Stomach smooth muscle (tissue), 2 donors: ENCODE data around the gene CALM3.

Experiments
- H3K27ac ChIP-seq: one replicate; pipeline ENCODE4 v1.7.0; 2013; ENCODE audit warnings: mild to moderate bottlenecking, low read length, inconsistent platforms
- H3K27me3 ChIP-seq, 2 donors: one replicate each; pipeline ENCODE4 v1.7.0; 2013; ENCODE audit warnings: low read length in 2 of 2; ENCODE audit not compliant: insufficient read depth in 2 of 2, control insufficient read depth in 1 of 2
- H3K36me3 ChIP-seq, 2 donors: one replicate each; pipeline ENCODE4 v1.7.0; 2013; ENCODE audit warnings: low read length in 2 of 2; ENCODE audit not compliant: control insufficient read depth in 2 of 2, insufficient read depth in 2 of 2
- H3K4me1 ChIP-seq: one replicate; pipeline ENCODE4 v1.7.0; 2013; ENCODE audit warnings: low read length; ENCODE audit not compliant: control insufficient read depth, insufficient read depth
- H3K4me3 ChIP-seq, 2 donors: one replicate each; pipeline ENCODE4 v1.7.0; 2013; ENCODE audit warnings: low read length in 2 of 2
- H3K9ac ChIP-seq, 2 donors: one replicate each; pipeline ENCODE4 v1.7.0; 2013; ENCODE audit warnings: low read length in 2 of 2, mild to moderate bottlenecking in 1 of 2
- H3K9me3 ChIP-seq, 2 donors: one replicate each; pipeline ENCODE4 v1.7.0; 2013; ENCODE audit warnings: low read length in 2 of 2; ENCODE audit not compliant: control insufficient read depth in 2 of 2
- donor health status: healthy.
- donor health status: Pancreatic carcinoma.

Gene CALM3

DNA sequence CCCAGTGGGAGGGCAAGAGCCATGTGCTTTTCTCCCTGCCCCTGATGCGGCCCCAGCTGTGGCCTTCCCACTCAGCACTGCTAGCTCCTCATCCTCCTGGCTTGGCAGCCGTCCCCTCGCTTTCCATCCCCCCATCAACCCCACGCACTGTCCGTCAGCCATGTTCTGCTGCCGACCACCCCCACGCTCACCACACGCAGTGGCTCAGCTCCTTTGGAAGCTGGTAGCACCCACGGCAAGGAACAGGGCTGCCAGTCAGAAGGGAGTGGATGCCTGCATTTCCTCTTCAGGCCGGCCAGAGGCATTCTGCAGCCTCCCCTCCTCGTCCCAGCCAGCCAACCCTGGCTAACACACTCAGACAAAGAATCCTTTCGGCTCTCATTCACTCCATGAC is 6.3 kb downstream of the CALM3 start:
- H3K27ac ChIP-seq = no peak overlapping the region
- H3K36me3 ChIP-seq = peaks cover 30 to 43% of the 10 kb centered on the region in 2 donors
- H3K27me3 ChIP-seq = no peaks in the 10 kb centered on the region
- no peaks in the 10 kb centered on the region for H3K9me3 ChIP-seq
- H3K4me1 ChIP-seq = peaks cover 50% of the 10 kb centered on the region
- H3K4me3 ChIP-seq = no peak overlapping the region
- H3K9ac ChIP-seq = no peak overlapping the region

DNA sequence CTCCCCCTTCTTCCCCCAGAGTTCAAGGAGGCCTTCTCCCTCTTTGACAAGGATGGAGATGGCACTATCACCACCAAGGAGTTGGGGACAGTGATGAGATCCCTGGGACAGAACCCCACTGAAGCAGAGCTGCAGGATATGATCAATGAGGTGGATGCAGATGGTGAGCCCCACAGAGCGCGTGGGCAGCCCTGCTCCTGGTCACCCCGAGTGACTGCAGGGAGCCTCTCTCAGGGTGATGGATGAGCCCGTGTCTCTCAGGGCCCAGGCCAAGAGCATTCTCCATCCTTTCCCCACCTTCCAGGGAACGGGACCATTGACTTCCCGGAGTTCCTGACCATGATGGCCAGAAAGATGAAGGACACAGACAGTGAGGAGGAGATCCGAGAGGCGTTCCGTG is 7.0 kb downstream of the CALM3 start:
- Histone ChIP-seq H3K27ac (no peak overlapping the region), H3K4me3 (no peak overlapping the region), H3K4me1 (peaks cover 43% of the 10 kb centered on the region), H3K9me3 (no peaks in the 10 kb centered on the region), H3K36me3 (peaks cover 30 to 43% of the 10 kb centered on the region in 2 donors), H3K9ac (no peak overlapping the region), H3K27me3 (no peaks in the 10 kb centered on the region)

DNA sequence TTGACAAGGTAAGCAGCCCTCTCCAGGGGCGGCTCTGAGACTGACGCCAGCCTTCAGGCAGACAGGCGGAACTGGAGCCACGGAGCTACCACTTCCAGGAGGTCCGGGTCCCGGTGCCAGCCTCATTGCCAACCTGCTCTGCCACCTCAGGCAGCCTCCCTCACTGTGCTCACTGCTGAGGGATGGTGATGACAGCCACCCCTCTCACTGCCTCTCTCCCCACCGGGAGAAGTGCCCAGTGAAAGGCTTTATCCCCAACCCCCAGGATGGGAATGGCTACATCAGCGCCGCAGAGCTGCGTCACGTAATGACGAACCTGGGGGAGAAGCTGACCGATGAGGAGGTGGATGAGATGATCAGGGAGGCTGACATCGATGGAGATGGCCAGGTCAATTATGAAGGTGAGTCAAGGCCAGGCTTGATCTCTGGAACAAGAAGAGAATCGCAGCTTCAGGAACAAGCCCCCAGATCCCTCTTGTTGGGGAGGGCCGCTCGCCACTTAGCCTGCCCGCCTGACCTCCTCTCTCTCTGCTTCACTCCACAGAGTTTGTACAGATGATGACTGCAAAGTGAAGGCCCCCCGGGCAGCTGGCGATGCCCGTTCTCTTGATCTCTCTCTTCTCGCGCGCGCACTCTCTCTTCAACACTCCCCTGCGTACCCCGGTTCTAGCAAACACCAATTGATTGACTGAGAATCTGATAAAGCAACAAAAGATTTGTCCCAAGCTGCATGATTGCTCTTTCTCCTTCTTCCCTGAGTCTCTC is 7.6 kb downstream of the CALM3 start:
- H3K36me3 ChIP-seq = peaks cover 30 to 43% of the 10 kb centered on the region in 2 donors
- no peak overlapping the region for H3K4me3 ChIP-seq
- no peak overlapping the region for H3K27ac ChIP-seq
- peaks cover 37% of the 10 kb centered on the region for H3K4me1 ChIP-seq
- no peak overlapping the region for H3K9ac ChIP-seq
- H3K9me3 ChIP-seq = no peaks in the 10 kb centered on the region
- H3K27me3 ChIP-seq = no peaks in the 10 kb centered on the region

DNA sequence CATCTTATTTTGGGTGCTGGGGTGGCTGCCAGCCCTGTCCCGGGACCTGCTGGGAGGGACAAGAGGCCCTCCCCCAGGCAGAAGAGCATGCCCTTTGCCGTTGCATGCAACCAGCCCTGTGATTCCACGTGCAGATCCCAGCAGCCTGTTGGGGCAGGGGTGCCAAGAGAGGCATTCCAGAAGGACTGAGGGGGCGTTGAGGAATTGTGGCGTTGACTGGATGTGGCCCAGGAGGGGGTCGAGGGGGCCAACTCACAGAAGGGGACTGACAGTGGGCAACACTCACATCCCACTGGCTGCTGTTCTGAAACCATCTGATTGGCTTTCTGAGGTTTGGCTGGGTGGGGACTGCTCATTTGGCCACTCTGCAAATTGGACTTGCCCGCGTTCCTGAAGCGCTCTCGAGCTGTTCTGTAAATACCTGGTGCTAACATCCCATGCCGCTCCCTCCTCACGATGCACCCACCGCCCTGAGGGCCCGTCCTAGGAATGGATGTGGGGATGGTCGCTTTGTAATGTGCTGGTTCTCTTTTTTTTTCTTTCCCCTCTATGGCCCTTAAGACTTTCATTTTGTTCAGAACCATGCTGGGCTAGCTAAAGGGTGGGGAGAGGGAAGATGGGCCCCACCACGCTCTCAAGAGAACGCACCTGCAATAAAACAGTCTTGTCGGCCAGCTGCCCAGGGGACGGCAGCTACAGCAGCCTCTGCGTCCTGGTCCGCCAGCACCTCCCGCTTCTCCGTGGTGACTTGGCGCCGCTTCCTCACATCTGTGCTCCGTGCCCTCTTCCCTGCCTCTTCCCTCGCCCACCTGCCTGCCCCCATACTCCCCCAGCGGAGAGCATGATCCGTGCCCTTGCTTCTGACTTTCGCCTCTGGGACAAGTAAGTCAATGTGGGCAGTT is 8.6 kb downstream of the CALM3 start:
- Histone ChIP-seq H3K36me3 (peaks cover 30 to 43% of the 10 kb centered on the region in 2 donors), H3K4me1 (peaks cover 35% of the 10 kb centered on the region), H3K9ac (no peak overlapping the region), H3K9me3 (no peaks in the 10 kb centered on the region), H3K4me3 (no peak overlapping the region), H3K27ac (no peak overlapping the region), H3K27me3 (no peaks in the 10 kb centered on the region)

DNA sequence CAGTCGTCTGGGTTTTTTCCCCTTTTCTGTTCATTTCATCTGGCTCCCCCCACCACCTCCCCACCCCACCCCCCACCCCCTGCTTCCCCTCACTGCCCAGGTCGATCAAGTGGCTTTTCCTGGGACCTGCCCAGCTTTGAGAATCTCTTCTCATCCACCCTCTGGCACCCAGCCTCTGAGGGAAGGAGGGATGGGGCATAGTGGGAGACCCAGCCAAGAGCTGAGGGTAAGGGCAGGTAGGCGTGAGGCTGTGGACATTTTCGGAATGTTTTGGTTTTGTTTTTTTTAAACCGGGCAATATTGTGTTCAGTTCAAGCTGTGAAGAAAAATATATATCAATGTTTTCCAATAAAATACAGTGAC is 9.3 kb downstream of the CALM3 start:
- Histone ChIP-seq H3K36me3 (peaks cover 30 to 43% of the 10 kb centered on the region in 2 donors), H3K27me3 (no peaks in the 10 kb centered on the region), H3K4me1 (peaks cover 28% of the 10 kb centered on the region), H3K9me3 (no peaks in the 10 kb centered on the region), H3K9ac (no peak overlapping the region), H3K4me3 (no peak overlapping the region), H3K27ac (no peak overlapping the region)

DNA sequence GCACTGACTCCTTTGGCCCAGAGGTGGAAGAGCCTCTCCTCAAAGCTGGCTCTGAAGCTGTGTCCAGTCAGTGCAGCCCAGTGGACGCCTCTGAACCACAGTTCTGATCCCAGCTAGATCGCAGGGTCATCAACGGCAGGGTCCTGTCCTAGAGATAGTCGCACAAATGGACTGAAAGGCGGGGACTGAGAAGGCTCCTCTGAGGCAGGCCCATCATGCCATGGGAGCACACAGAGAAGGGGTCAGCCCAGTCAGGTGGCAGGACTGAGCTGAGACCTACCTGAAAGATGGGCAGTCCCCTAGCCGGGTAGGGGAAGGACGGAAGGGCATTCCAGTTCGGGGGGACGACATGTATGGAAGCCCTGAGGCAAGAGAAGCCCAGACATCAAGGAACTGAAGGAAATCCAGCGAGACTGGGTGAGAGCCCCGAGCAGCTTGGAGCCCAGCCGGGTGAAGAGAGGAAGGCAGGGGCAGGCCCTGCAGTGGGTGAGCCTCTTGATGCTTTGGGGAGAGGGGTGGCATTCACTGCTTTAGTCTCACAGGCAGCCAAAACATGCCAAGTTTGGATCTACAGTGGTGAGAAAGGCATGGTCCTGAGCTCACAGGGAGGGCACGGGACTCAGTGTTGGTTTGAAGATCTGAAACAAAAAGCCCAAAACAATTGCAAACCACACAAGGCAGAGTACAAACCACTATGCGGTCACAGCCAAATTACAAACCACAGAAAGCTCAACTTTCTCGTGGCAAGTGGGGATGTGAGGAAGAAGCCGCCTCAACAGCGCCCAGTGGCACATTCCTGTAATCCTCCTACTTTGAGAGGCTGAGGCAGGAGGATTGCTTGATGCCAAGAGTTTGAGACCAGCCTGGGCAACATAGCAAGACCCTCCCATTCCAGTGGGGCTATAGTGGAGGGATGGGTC is 10.0 kb downstream of the CALM3 start:
- no peak overlapping the region for H3K27ac ChIP-seq
- H3K9ac ChIP-seq = peak overlapping the region in 1 of 2 donors; percentile 36
- H3K4me3 ChIP-seq = no peak overlapping the region
- H3K9me3 ChIP-seq = no peaks in the 10 kb centered on the region
- H3K36me3 ChIP-seq = peaks cover 28 to 40% of the 10 kb centered on the region in 2 donors
- H3K4me1 ChIP-seq = peaks cover 21% of the 10 kb centered on the region
- no peaks in the 10 kb centered on the region for H3K27me3 ChIP-seq

DNA sequence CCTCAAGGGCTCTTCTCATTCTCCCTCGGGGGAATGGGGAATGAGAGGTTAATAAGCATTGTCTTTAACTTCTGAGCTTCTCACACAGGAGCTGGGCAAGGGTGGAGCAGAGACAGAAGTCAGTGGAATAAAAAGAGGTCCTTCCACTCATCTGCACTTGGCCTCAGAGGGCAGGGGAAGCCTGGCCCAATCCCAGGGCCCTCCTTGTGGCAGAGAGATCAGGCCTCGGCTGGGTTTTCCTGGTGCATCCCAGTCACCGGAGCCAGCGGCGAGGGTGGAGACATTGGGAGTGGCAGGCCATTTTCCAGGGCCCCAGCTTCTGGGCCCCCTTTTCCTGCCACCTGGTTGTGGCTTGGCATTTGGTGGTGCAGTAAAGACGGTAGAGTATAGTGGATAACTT is 10.6 kb downstream of the CALM3 start:
- H3K36me3 ChIP-seq = peaks cover 27 to 34% of the 10 kb centered on the region in 2 donors
- H3K9ac ChIP-seq = no peak overlapping the region
- H3K4me1 ChIP-seq = peaks cover 23% of the 10 kb centered on the region
- H3K4me3 ChIP-seq = no peak overlapping the region
- H3K27ac ChIP-seq = no peak overlapping the region
- H3K27me3 ChIP-seq = no peaks in the 10 kb centered on the region
- H3K9me3 ChIP-seq = no peaks in the 10 kb centered on the region

DNA sequence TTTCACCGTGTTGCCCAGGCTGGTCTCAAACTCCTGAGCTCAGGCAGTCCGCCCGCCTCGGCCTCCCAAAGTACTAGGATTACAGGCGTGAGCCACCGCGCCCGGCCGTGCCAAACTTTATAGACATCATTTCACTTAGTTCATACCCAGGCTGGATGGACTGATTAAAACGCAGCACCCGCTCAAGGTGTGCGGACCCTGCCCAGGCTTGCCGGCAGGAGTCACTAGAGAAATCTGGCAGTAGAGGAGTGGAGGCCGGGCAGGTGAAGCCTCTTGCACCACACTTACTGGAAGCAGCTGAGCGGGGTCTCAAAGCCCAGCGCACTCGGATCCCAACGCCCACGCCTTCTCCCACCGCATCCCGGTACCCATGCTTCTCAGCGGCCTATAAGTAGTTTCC is 12.4 kb downstream of the CALM3 start:
- no peak overlapping the region for H3K9ac ChIP-seq
- no peak overlapping the region for H3K27ac ChIP-seq
- peaks cover 15 to 16% of the 10 kb centered on the region in 2 donors for H3K36me3 ChIP-seq
- H3K4me1 ChIP-seq = peaks cover 26% of the 10 kb centered on the region
- H3K27me3 ChIP-seq = no peaks in the 10 kb centered on the region
- no peaks in the 10 kb centered on the region for H3K9me3 ChIP-seq
- H3K4me3 ChIP-seq = no peak overlapping the region

DNA sequence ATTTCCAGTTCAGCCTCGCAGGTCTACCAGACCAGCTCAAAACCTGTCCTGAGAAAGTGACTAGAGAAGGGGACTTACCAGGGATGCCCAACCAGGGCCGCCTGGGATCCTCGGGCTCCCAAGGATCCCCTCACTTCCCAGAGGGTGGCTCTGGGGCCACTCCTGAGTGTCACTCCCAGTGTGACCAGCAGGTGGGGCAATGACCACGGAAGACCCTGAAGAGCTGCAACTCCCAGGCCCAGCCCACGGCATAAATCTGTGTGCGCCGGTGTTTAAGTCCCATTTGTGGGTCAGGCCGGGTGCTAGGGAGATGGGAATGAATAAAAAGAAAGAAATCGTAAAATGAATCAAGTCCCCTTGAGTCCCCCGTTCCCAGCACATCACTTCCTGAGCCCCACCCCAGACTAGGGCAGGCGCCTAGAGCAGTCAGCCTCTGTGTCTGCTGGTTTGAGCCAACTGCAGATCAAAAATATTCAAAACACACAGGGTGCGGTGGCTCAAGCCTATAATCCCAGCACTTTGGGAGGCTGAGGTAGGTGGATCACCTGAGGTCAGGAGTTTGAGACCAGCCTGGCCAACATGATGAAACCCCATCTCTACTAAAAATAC is 13.1 kb downstream of the CALM3 start:
- no peak overlapping the region for H3K4me3 ChIP-seq
- no peaks in the 10 kb centered on the region for H3K27me3 ChIP-seq
- H3K27ac ChIP-seq = no peak overlapping the region
- peaks cover 8 to 9% of the 10 kb centered on the region in 2 donors for H3K36me3 ChIP-seq
- peak overlapping the region in 1 of 2 donors; percentile 51 for H3K9ac ChIP-seq
- no peaks in the 10 kb centered on the region for H3K9me3 ChIP-seq
- peaks cover 31% of the 10 kb centered on the region for H3K4me1 ChIP-seq

DNA sequence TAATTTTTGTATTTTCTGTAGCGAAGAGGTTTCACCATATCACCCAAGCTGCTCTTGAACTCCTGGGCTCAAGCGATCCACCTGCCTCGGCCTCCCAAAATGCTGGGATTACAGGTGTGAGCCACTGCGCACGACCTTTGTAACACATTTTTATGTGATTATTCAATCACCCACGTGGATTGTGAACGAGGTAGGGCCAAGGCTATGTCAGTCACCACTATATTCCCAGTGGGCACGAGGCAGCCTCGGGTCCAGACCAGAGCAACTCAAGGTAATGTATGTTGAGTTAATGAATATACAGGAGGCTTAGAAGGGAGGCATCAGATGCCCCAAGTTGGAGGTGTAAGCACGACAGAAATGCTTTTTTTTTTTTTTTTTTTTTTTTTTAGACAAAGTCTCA is 14.8 kb downstream of the CALM3 start:
- Histone ChIP-seq H3K4me3 (no peak overlapping the region), H3K27me3 (no peaks in the 10 kb centered on the region), H3K9me3 (no peaks in the 10 kb centered on the region), H3K36me3 (no peaks in the 10 kb centered on the region), H3K4me1 (peaks cover 46% of the 10 kb centered on the region), H3K9ac (no peak overlapping the region), H3K27ac (no peak overlapping the region)
